HepG2 (cell line): ENCODE measurements around the gene LARP1. TPM values are rescaled to one million over a fixed set of nuclear protein-coding genes. Genes with fewer than 3 reads are reported as not detected.

Experiments
- ATAD3A ChIP-seq: sonication (generic); formaldehyde crosslinking; IDR thresholded peaks from 2 replicates; pipeline ENCODE4 v1.4.0; 2020; ENCODE audit warnings: missing genetic modification reagents
- CREB1 ChIP-seq, 2 experiments: fragments of 450-650 bp in 1 of 2; IDR thresholded peaks; 2 replicates each; pipeline ENCODE4 v1.6.1; 2016 to 2017; ENCODE audit warnings: control low read depth in 1 of 2, mild to moderate bottlenecking in 1 of 2, missing compliant biosample characterization in 1 of 2, missing genetic modification characterization in 1 of 2
- GRHL1 ChIP-seq: sonication (generic); formaldehyde crosslinking; conservative IDR thresholded peaks from 2 replicates; pipeline ENCODE4 v1.8.0; 2022; ENCODE audit warnings: missing genetic modification reagents
- ISL2 ChIP-seq: sonication (generic); formaldehyde crosslinking; IDR thresholded peaks from 2 replicates; pipeline ENCODE4 v1.5.0; 2020; ENCODE audit warnings: missing genetic modification reagents
- KMT2A ChIP-seq: sonication (generic); formaldehyde crosslinking; IDR thresholded peaks from 2 replicates; pipeline ENCODE4 v1.4.0; 2020; ENCODE audit warnings: missing genetic modification reagents
- MTF1 ChIP-seq: sonication (generic); formaldehyde crosslinking; IDR thresholded peaks from 2 replicates; pipeline ENCODE4 v1.5.0; 2020; ENCODE audit warnings: missing genetic modification reagents
- MXI1 ChIP-seq: IDR thresholded peaks from 3 replicates; pipeline ENCODE4 v1.6.1; 2012; ENCODE audit warnings: low read depth, low read length, inconsistent platforms, borderline replicate concordance
- NR2F1 ChIP-seq, 2 experiments: fragments of 450-650 bp in 1 of 2; formaldehyde crosslinking in 1 of 2; IDR thresholded peaks; 2 replicates each; pipeline versions ENCODE4 v1.5.0 to v1.6.1; 2016 to 2020; ENCODE audit warnings: mild to moderate bottlenecking in 1 of 2, missing compliant biosample characterization in 1 of 2, missing genetic modification reagents in 1 of 2, moderate library complexity in 1 of 2
- PBX2 ChIP-seq: IDR thresholded peaks from 2 replicates; pipeline ENCODE4 v1.6.1; 2016; ENCODE audit warnings: control low read depth
- RARA ChIP-seq: IDR thresholded peaks from 2 replicates; pipeline ENCODE4 v1.6.1; 2016; ENCODE audit warnings: missing genetic modification reagents, missing compliant biosample characterization
- RBAK ChIP-seq: sonication (generic); formaldehyde crosslinking; IDR thresholded peaks from 2 replicates; pipeline ENCODE4 v1.5.1; 2020; ENCODE audit warnings: mild to moderate bottlenecking, missing genetic modification reagents
- TEAD3 ChIP-seq: optimal IDR thresholded peaks from 2 replicates; pipeline ENCODE3; 2016; ENCODE audit warnings: borderline replicate concordance
- UBTF ChIP-seq: sonication (generic); formaldehyde crosslinking; IDR thresholded peaks from 2 replicates; pipeline ENCODE4 v1.4.0; 2020; ENCODE audit warnings: mild to moderate bottlenecking, missing genetic modification reagents
- ZKSCAN1 ChIP-seq: fragments of 150-350 bp; IDR thresholded peaks from 2 replicates; pipeline ENCODE4 v1.6.1; 2014; ENCODE audit warnings: low read length
- ZNF12 ChIP-seq: sonication (generic); formaldehyde crosslinking; IDR thresholded peaks from 2 replicates; pipeline ENCODE4 v1.5.0; 2020; ENCODE audit warnings: missing genetic modification reagents
- ZNF160 ChIP-seq: sonication (generic); formaldehyde crosslinking; IDR thresholded peaks from 2 replicates; pipeline ENCODE4 v1.8.0; 2022; ENCODE audit warnings: mild to moderate bottlenecking, inconsistent platforms, missing genetic modification reagents
- ZNF235 ChIP-seq: sonication (generic); formaldehyde crosslinking; IDR thresholded peaks from 2 replicates; pipeline ENCODE4 v1.8.1; 2023; ENCODE audit warnings: mild to moderate bottlenecking, missing genetic modification reagents, borderline replicate concordance
- ZNF597 ChIP-seq: sonication (generic); formaldehyde crosslinking; IDR thresholded peaks from 2 replicates; pipeline ENCODE4 v1.5.0; 2020; ENCODE audit warnings: missing genetic modification reagents
- ZNF720 ChIP-seq: sonication (generic); formaldehyde crosslinking; IDR thresholded peaks from 2 replicates; pipeline ENCODE4 v1.4.0; 2020; ENCODE audit warnings: missing genetic modification reagents
- ZNF775 ChIP-seq: sonication (generic); formaldehyde crosslinking; IDR thresholded peaks from 2 replicates; pipeline ENCODE4 v1.4.0; 2020; ENCODE audit warnings: missing genetic modification reagents, mild to moderate bottlenecking, moderate library complexity, borderline replicate concordance
- ZNF780A ChIP-seq: sonication (generic); formaldehyde crosslinking; IDR thresholded peaks from 2 replicates; pipeline ENCODE4 v1.8.0; 2022; ENCODE audit warnings: mild to moderate bottlenecking, missing genetic modification reagents, moderate library complexity
- ZNF790 ChIP-seq: sonication (generic); formaldehyde crosslinking; IDR thresholded peaks from 2 replicates; pipeline ENCODE4 v1.8.0; 2022; ENCODE audit warnings: missing genetic modification reagents, mild to moderate bottlenecking, borderline replicate concordance
- ZSCAN21 ChIP-seq: sonication (generic); formaldehyde crosslinking; IDR thresholded peaks from 2 replicates; pipeline ENCODE4 v1.8.0; 2022; ENCODE audit warnings: mild to moderate bottlenecking, missing genetic modification reagents, moderate library complexity, borderline replicate concordance
- ZSCAN25 ChIP-seq: sonication (generic); formaldehyde crosslinking; IDR thresholded peaks from 2 replicates; pipeline ENCODE4 v1.8.0; 2022; ENCODE audit warnings: mild to moderate bottlenecking, missing genetic modification reagents
- polyA plus RNA-seq, 8 experiments: library from polyadenylated mRNA; depleted of rRNA in 3 of 8; stranded (reverse) in 7 of 8; unstranded in 1 of 8; fragments of >200 nt; fragmentation: Illumina TruSeq in 4 of 8; extraction: Trizol in 4 of 8; gene quantifications; 2 replicates each; pipeline versions ENCODE4 v1.2.1 to v1.2.3, GENCODE V29; 2011 to 2016; ENCODE audit warnings: low read depth in 4 of 8, missing spikeins in 1 of 8, mixed read lengths in 1 of 8; ENCODE audit not compliant: insufficient read depth in 1 of 8
- total RNA-seq, 5 experiments: library from RNA; depleted of rRNA; stranded (reverse); fragments of >200 nt; fragmentation: Illumina TruSeq; extraction: Trizol; gene quantifications; 2 replicates each; pipeline ENCODE4 v1.2.3, GENCODE V29; 2016; ENCODE audit warnings: low read depth in 1 of 5

The LARP1 gene
- total and polyA plus RNA-seq, 2 of the 13 experiments (the other 11 are each of a cell fraction or from before 2014, with no cell fraction given): 45.2 to 61.4 TPM

- TF ChIP-seq PBX2 (CRISPR knock-in tag): no peak
- TF ChIP-seq RARA: peak; percentile 70; the same call in 1 of the 2 replicates
- no peak for TF ChIP-seq NR2F1 (CRISPR knock-in tag; IDR thresholded peaks at IDR 0.05)
- TF ChIP-seq ZNF160 (CRISPR knock-in tag): 0 out of 2 replicates have a peak, but pooled peaks have one; percentile 31
- TF ChIP-seq RBAK: no peak
- no peak for TF ChIP-seq UBTF (CRISPR knock-in tag)
- no peak for TF ChIP-seq ZNF780A (CRISPR knock-in tag)
- peak; percentile 31; the same call in 1 of the 2 replicates for TF ChIP-seq ZSCAN25 (CRISPR knock-in tag)
- TF ChIP-seq ZNF12 (CRISPR knock-in tag): no peak
- TF ChIP-seq ISL2 (CRISPR knock-in tag): peak; percentile 61; the same call in 1 of the 2 replicates
- TF ChIP-seq ZNF235 (CRISPR knock-in tag): no peak
- TF ChIP-seq GRHL1 (CRISPR knock-in tag): no peak
- no peak for TF ChIP-seq TEAD3
- no peak for TF ChIP-seq MTF1 (CRISPR knock-in tag)
- no peak for TF ChIP-seq ATAD3A (CRISPR knock-in tag)
- no peak for TF ChIP-seq ZNF597 (CRISPR knock-in tag)
- TF ChIP-seq KMT2A (CRISPR knock-in tag): peak; percentile 59; the same call in 1 of the 2 replicates
- TF ChIP-seq CREB1 (IDR thresholded peaks at IDR 0.05): peak; percentile 63; the same call in 1 of the 2 replicates
- TF ChIP-seq CREB1 (CRISPR knock-in tag; IDR thresholded peaks at IDR 0.05): no peak
- TF ChIP-seq ZNF775 (CRISPR knock-in tag): no peak
- TF ChIP-seq ZKSCAN1: no peak
- TF ChIP-seq ZNF720 (CRISPR knock-in tag): no peak
- TF ChIP-seq ZNF790: no peak
- peak; percentile 65; the same call in 1 of the 2 replicates for TF ChIP-seq ZSCAN21 (CRISPR knock-in tag)
- peak; percentile 90; the same call in 2 of the 3 replicates for TF ChIP-seq MXI1
Observed at GRCh38 chr5:154754460-154755360, 467 bp upstream of the LARP1 start (continued).
